GM12872 (cell line): Measurements from ENCODE around the gene NFIB.

Source experiments
- CTCF ChIP-seq: IDR thresholded peaks from 3 replicates; pipeline ENCODE4 v1.5.1; 2011; ENCODE audit warnings: low read depth, mild to moderate bottlenecking, low read length, moderate library complexity; ENCODE audit not compliant: insufficient read depth

NFIB gene

GRCh38 chr9:14301006-14301405 lies 12.9 kb downstream of the NFIB start:
- TF ChIP-seq CTCF: no peak

- TF ChIP-seq CTCF: no peak
Observed at GRCh38 chr9:14300588-14300987, 13.4 kb downstream of the NFIB start.

- TF ChIP-seq CTCF: no peak
Observed at GRCh38 chr9:14300040-14300439, 13.9 kb downstream of the NFIB start.

DNA sequence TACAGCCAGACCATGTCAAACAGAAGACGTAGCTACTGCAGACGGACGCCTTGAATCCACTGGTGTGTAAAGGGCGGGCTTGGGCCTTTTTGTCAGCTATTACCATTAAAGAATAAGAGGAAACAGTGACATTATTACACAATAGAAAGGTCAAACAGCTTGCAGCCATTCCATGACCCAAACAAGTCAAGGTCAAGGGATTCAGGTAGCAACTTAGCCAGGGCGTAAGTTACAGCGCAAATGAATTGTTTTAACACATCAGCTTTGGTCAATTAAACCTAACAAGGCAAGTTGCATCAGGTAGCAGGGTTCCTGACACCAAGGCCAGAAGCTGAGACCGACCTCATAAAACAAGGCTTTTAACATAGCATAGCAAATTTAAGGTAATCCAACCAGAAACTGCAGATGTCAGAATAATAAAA lies 15.3 kb downstream of the NFIB start:
- TF ChIP-seq CTCF: no peak

DNA sequence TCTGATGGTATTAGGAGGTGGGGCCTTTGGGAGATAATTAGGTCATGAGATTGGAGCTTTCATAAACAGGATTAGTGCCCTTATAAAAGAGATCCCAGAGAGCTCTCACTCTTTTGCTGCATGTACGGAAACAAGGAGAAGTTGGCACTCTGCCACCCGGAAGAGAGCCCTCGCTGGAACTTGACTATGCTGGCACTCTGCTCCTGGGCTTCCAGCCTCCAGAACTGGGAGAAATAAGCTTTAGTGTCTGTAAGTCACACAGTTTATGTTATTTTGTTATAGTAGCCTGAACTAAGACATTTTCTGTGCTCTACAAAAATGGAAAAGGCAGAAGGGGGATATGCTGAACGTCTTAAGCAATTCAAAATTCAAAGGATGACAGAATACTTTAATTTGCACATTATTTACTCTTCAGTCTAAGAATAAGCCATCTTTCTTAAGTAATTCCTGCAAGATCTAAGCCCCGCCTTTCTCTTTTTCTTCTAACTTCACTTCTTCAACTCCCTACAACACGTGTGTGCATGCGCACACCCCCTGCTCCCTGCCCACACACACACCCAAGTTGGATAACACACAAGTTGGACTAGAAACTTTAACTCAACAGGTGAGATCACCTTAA lies 17.3 kb downstream of the NFIB start:
- TF ChIP-seq CTCF: no peak

GRCh38 chr9:14294659-14295058 lies 19.3 kb downstream of the NFIB start:
- no peak for TF ChIP-seq CTCF

DNA sequence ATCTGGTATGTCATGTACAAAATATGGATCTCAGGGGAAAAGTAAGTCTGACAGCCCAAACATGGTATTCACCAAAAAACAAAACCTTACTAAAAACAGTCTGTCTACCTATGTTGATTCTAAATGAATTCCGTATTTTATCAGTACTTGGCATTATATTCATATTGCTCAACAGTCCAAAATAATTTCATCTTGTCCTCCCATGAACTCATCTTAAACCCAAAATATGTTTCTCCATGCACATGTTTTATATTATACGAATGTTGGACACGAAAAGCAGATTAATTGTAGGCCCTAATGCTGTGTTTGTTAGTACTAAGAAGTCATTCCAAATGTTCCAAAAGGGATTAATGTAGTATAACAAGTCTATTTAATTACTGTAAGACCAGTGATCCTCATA lies 20.1 kb downstream of the NFIB start:
- no peak for TF ChIP-seq CTCF
